GM12801 (cell line): Measurements from ENCODE around the gene TBC1D9B.

Source experiments
- TF ChIP-seq, protein P1 (sequence below): IDR thresholded peaks from one replicate; pipeline ENCODE4 v1.5.1; 2011; ENCODE audit warnings: control low read depth; ENCODE audit not compliant: insufficient read length; ENCODE audit errors: extremely low read depth

TBC1D9B gene

DNA sequence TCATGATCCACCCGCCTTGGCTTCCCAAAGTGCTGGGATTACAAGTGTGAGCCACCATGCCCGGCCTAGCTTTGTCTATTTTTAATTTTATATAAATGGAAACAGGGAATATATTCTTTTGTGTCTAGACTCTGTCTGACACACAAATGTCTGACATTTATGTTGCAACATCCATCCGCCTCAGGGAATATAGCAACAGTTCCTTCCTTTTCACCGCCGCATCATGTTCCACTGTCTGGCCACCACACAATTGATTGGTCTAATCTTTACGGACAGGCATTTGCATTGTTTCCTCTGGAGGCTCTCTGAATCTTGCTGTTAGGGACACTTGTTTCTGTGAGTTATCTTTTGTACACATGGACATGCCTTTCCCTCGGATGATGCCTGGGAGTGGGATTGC is 20.1 kb upstream of the TBC1D9B start:
- TF ChIP-seq, protein P1, sequence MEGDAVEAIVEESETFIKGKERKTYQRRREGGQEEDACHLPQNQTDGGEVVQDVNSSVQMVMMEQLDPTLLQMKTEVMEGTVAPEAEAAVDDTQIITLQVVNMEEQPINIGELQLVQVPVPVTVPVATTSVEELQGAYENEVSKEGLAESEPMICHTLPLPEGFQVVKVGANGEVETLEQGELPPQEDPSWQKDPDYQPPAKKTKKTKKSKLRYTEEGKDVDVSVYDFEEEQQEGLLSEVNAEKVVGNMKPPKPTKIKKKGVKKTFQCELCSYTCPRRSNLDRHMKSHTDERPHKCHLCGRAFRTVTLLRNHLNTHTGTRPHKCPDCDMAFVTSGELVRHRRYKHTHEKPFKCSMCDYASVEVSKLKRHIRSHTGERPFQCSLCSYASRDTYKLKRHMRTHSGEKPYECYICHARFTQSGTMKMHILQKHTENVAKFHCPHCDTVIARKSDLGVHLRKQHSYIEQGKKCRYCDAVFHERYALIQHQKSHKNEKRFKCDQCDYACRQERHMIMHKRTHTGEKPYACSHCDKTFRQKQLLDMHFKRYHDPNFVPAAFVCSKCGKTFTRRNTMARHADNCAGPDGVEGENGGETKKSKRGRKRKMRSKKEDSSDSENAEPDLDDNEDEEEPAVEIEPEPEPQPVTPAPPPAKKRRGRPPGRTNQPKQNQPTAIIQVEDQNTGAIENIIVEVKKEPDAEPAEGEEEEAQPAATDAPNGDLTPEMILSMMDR: no peak

DNA sequence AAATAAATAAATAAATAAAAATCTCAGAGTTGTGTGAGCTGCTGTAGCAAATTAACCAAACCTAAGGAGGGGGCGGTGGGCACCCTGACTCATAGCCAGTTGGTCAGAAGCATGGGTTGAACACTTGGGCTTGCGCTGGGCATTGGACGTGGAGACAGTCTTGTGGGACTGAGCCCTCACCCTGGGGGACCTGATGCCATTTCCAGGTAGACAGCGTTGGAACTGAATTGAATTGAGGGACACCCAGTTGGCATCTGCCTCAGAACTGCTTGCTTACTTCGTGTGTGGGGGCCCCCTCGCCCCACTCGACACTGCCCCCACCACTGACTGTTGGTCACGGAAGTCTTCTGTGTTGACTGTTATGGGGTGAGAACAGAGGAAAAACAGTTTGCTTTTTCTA is 19.0 kb upstream of the TBC1D9B start:
- TF ChIP-seq, protein P1: no peak

GRCh38 chr5:179923436-179923835 is 15.7 kb upstream of the TBC1D9B start:
- TF ChIP-seq, protein P1: no peak

DNA sequence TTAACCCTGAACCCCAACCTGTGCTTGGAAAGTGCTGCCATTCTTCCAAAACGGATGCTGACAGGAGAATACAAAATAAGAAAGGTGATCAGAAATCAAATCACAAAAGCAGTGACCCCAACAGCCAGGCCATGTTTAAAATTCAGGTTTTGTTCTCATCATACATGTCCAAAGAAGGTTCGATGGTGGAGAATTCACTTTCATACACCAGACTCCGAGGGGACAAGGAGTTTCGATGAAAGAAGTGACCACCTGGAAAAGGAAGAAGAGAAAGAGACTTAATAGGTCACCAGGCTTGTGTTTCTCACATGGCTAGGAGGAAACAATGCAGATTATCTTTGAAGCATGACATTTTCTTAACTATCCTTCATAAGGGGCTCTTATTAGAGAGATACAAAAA is 12.5 kb upstream of the TBC1D9B start:
- TF ChIP-seq, protein P1: no peak

- TF ChIP-seq, protein P1: no peak
These were observed 11.9 kb upstream of the TBC1D9B start for GRCh38 chr5:179919487-179920060.

DNA sequence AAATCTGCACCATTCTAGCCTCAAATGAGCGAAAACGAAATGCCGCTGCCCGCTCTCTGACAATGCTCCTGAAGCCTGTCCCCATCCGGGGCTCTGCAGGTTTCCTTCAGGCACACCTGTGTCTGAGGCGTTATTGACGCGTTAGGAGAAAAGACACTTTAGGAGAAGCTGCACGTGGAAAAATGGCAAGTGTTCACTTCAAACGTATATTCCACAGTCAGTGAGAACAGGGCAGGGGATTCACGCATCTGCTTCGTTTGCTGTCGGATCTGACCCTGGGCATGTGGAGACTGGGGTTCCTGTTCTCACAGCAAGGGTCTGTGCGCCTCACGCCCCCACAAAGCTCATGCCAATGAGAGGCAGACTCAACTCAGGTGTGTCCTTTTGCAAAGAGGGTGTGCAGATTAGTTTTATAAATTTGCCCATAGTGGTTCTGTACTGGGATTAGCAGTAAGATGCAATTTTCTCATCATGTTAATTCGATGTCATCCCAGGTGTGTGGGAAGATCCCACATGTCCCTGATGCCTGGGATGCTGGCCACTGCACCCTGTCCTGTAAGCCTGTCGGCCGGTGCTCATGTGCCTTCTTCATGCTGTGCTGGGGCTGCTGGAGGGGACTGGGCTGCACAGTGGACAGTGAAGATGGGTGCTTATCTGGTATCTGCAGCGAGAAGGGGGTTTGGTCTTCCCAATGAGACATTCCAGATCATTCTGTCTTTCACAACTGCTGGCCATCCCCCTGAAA is 11.2 kb upstream of the TBC1D9B start:
- TF ChIP-seq, protein P1: no peak

DNA sequence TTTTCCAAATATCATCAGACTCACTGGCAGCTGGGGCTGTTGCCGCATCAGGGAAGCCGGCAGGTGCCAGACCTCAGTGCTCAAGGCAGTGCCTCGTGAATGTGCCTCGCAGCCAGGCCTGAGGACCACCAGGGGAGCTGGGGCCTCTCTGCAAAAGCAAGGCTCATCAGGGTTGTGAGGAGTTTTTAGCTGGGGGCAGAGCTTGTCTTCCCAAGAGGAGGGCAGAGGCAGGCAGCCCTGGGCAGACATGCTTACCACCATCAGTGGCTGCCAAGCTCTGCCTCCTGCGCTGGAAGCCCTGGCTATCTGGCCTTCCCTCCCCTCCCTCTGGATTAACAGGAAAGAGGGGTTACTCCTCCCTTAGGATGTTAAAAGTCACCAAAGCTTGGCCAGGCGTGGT is 8.8 kb upstream of the TBC1D9B start:
- TF ChIP-seq, protein P1: no peak
